Kidney (tissue), 14 donors: ENCODE results near the gene GH1. TPM values are rescaled to one million over a fixed set of nuclear protein-coding genes. Genes with fewer than 3 reads are reported as not detected.
"Not testable (repeated sequence)": the region's sequence is repeated elsewhere in the genome, so short reads cannot be mapped to it uniquely, and the experiment has no call there.

Experiments
- DNase-seq, 5 donors: peaks; one replicate each; pipeline ENCODE4 v3.0.0-alpha.2; 2013 to 2020
- FAIRE-seq: peaks from 2 replicates; lab custom pipeline; 2012; peaks lifted over from hg19 to GRCh38; lab: Jason Lieb, UNC
- H3K27ac ChIP-seq, 2 donors: one replicate each; pipeline ENCODE4 v1.7.0; 2013; ENCODE audit warnings: low read depth in 2 of 2, low read length in 2 of 2, inconsistent platforms in 1 of 2
- H3K27me3 ChIP-seq: one replicate; pipeline ENCODE4 v1.7.1; 2013; ENCODE audit warnings: low read length, inconsistent platforms; ENCODE audit not compliant: control insufficient read depth, insufficient read depth
- H3K36me3 ChIP-seq, 3 donors: one replicate each; pipeline versions ENCODE4 v1.7.0 to v1.7.1; 2013; ENCODE audit warnings: low read length in 3 of 3, control low read depth in 1 of 3, inconsistent platforms in 1 of 3; ENCODE audit not compliant: insufficient read depth in 3 of 3, control insufficient read depth in 2 of 3
- H3K4me1 ChIP-seq, 3 donors: one replicate each; pipeline versions ENCODE4 v1.7.0 to v1.7.1; 2013; ENCODE audit warnings: low read length in 3 of 3, inconsistent platforms in 1 of 3, low read depth in 1 of 3; ENCODE audit not compliant: control insufficient read depth in 2 of 3, insufficient read depth in 2 of 3
- H3K4me3 ChIP-seq, 3 donors: one replicate each; pipeline versions ENCODE4 v1.7.0 to v1.8.1; 2013; ENCODE audit warnings: low read length in 3 of 3, control low read depth in 1 of 3, inconsistent platforms in 1 of 3
- H3K9ac ChIP-seq, 3 donors: one replicate each; pipeline versions ENCODE4 v1.7.0 to v1.7.1; 2013; ENCODE audit warnings: low read length in 3 of 3, control low read depth in 1 of 3, inconsistent platforms in 1 of 3
- H3K9me3 ChIP-seq, 3 donors: one replicate each; pipeline versions ENCODE4 v1.7.0 to v1.7.1; 2013; ENCODE audit warnings: low read length in 3 of 3, control low read depth in 1 of 3, inconsistent platforms in 1 of 3; ENCODE audit not compliant: control insufficient read depth in 2 of 3, insufficient read depth in 1 of 3
- intact Hi-C: fragments of 100-400 bp; cut with DNase I; formaldehyde crosslinking; loops from one replicate; pipeline ENCODE4 v1.11.1; 2022
- polyA plus RNA-seq: library from polyadenylated mRNA; stranded (reverse); fragments of 350-450 nt; fragmentation: Illumina TruSeq; extraction: RNeasy Lipid Tissue Mini Kit (QIAGEN cat#74804); gene quantifications from one replicate; pipeline ENCODE4 v1.2.3, GENCODE V29; 2014; ENCODE audit warnings: low read depth, low replicate concordance; ENCODE audit not compliant: insufficient read depth
- total RNA-seq: library from RNA; stranded (reverse); fragmentation: NEBNext Ultra II Directional; extraction: Animal tissue kit (Norgen Biotek cat#: 25700); gene quantifications from one replicate; pipeline ENCODE4 v1.2.1, GENCODE V29; 2021
- TF ChIP-seq, protein P1 (sequence below): IDR thresholded peaks from 3 replicates; pipeline ENCODE4 v1.5.1; 2012; ENCODE audit warnings: mild to moderate bottlenecking, moderate library complexity, borderline replicate concordance; ENCODE audit not compliant: insufficient read depth; ENCODE audit errors: extremely low read depth
- donor health status: control.
- donor health status: control.
- donor health status: control.
- donor health status: control.
- donor health status: control.
- donor health status: DM: yes; HTN: yes; CAD: no.
- donor health status: Normal renal cell carcinoma (clear cell type).

Gene GH1
- total and polyA plus RNA-seq, 2 donors from 2014 or later = not detected

DNA sequence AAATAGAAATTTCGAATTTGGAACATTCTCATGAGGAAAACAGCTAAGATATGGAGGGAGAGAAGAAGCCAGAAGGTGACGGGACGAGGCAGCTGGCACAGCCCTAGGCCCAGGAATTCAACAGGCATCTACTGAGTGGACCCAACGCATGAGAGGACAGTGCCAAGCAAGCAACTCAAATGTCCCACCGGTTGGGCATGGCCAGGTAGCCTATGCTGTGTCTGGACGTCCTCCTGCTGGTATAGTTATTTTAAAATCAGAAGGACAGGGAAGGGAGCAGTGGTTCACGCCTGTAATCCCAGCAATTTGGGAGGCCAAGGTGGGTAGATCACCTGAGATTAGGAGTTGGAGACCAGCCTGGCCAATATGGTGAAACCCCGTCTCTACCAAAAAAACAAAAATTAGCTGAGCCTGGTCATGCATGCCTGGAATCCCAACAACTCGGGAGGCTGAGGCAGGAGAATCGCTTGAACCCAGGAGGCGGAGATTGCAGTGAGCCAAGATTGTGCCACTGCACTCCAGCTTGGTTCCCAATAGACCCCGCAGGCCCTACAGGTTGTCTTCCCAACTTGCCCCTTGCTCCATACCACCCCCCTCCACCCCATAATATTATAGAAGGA, 2.0 kb downstream of the GH1 start:
- Histone ChIP-seq H3K9ac (no peak overlapping the region), H3K27me3 (no peaks in the 10 kb centered on the region), H3K9me3 (no peaks in the 10 kb centered on the region), H3K4me3 (no peak overlapping the region), H3K36me3 (no peaks in the 10 kb centered on the region), H3K4me1 (no peaks in the 10 kb centered on the region), H3K27ac (no peak overlapping the region)
- TF ChIP-seq, protein P1, sequence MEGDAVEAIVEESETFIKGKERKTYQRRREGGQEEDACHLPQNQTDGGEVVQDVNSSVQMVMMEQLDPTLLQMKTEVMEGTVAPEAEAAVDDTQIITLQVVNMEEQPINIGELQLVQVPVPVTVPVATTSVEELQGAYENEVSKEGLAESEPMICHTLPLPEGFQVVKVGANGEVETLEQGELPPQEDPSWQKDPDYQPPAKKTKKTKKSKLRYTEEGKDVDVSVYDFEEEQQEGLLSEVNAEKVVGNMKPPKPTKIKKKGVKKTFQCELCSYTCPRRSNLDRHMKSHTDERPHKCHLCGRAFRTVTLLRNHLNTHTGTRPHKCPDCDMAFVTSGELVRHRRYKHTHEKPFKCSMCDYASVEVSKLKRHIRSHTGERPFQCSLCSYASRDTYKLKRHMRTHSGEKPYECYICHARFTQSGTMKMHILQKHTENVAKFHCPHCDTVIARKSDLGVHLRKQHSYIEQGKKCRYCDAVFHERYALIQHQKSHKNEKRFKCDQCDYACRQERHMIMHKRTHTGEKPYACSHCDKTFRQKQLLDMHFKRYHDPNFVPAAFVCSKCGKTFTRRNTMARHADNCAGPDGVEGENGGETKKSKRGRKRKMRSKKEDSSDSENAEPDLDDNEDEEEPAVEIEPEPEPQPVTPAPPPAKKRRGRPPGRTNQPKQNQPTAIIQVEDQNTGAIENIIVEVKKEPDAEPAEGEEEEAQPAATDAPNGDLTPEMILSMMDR = no peak
- DNase-seq (peak in 1 of 5 donors; percentile 5), FAIRE-seq (no peak)
- intact Hi-C loops = loop anchor here (10.0 kb wide), 2 partner anchors 98 to 218 kb away; partner anchors contain the start of gene ERN1

DNA sequence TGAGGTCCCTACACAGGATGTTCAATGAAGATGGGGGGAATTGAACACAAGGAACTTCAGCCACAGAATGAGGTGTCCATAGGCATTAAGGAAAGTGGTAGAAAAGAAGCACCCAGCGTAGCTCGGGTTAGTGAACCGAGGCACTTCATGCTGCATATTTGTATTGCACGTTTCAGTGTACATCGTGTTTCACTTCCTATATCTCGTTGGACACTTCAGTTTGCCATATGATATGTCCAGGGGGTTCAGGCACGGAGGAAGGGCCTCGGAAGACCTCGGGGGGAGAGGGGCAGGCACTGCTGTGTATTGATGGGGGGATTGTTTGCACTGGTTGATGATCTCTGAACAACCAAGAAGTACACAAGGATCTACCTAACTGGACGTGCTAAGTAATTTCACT, 2.9 kb downstream of the GH1 start:
- not testable (repeated sequence) for FAIRE-seq, H3K4me3 ChIP-seq, H3K27me3 ChIP-seq, H3K9ac ChIP-seq, H3K36me3 ChIP-seq, H3K4me1 ChIP-seq, H3K9me3 ChIP-seq, H3K27ac ChIP-seq
- DNase-seq = peak in 1 of 5 donors; percentile 13
- intact Hi-C loops = loop anchor here (10.0 kb wide), 2 partner anchors 99 to 219 kb away; partner anchors contain the start of gene ERN1

DNA sequence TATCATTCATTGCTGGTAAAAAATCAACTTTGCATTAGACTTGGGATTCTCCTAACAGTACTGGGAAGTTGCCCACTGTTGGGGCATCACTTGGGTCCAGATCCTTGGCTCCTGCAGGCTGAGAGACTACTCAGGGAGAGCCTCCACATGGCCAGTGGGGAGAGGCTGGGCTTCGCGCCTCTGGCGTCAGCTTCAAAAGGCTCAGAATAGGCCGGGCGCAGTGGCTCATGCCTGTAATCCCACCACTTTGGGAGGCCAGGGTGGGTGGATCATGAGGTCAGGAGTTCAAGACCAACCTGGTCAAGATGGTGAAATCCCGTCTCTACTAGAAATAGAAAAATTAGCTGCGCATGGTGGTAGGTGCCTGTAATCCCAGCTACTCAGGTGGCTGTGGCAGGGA, 4.2 kb downstream of the GH1 start:
- Histone ChIP-seq H3K27me3 (no peaks in the 10 kb centered on the region), H3K36me3 (no peaks in the 10 kb centered on the region), H3K4me3 (no peak overlapping the region), H3K4me1 (no peaks in the 10 kb centered on the region), H3K27ac (no peak overlapping the region), H3K9ac (no peak overlapping the region), H3K9me3 (no peaks in the 10 kb centered on the region)
- TF ChIP-seq, protein P1 = no peak
- FAIRE-seq = no peak
- no peak for DNase-seq
- intact Hi-C loops = loop anchor here (10.0 kb wide), 2 partner anchors 100 to 220 kb away; partner anchors contain the start of gene ERN1

DNA sequence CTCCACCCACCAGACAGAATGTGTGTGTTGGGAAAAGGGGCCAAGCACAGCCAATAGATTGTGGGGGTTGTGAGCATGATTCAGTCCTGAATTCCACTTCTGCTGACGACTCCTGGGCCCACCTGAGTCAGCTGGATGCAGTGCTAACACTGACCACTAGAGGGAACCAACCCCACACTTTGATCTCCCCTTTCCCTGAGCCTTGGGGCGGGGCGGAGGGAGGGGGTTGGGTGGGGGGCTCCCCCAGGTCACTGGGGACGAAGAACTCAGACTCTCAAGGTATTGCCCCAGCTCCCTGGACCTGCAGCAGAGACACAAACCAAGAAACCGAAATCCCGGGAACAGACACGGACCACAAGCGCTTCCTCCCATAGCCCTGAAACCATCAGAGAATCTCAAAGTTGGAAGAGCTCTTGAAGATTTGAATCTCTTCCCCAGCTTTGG, 7.0 kb downstream of the GH1 start:
- Histone ChIP-seq H3K9ac (no peak overlapping the region), H3K4me1 (no peaks in the 10 kb centered on the region), H3K27me3 (no peaks in the 10 kb centered on the region), H3K27ac (no peak overlapping the region), H3K4me3 (no peak overlapping the region), H3K36me3 (no peaks in the 10 kb centered on the region), H3K9me3 (no peaks in the 10 kb centered on the region)
- TF ChIP-seq, protein P1 = peak; percentile 85
- intact Hi-C loops = loop anchor here (10.0 kb wide), 2 partner anchors 103 to 223 kb away; partner anchors contain the start of gene ERN1
- FAIRE-seq (no peak), DNase-seq (peak in 3 of 5 donors; percentile 46 to 65 (median 57))
